HEK293 (cell line): Measurements from ENCODE around the gene PRPF31.

Source experiments
- CTCF ChIA-PET: fragments of 350-600 bp; formaldehyde crosslinking; extraction: SDS; loops from one replicate; lab custom pipeline; 2021; ENCODE audit warnings: antibody characterized with exemption; lab: Yijun Ruan, JAX
- POLR2A ChIA-PET: fragments of 300-600 bp; formaldehyde crosslinking; extraction: SDS; loops from one replicate; lab custom pipeline; 2020; ENCODE audit warnings: antibody characterized with exemption, inconsistent platforms; lab: Yijun Ruan, JAX
- H3K27ac ChIP-seq: fragments of 200-500 bp; sonication (Bioruptor generic); 2 replicates; pipeline ENCODE4 v1.5.1; 2014; ENCODE audit warnings: low read depth, low read length, control low read depth, inconsistent platforms; ENCODE audit errors: extremely low read depth
- H3K36me3 ChIP-seq, 2 experiments: fragments of 200-500 bp in 1 of 2; sonication (Bioruptor generic) in 1 of 2; 1 replicate in 1 of 2; 2 replicates in 1 of 2; pipeline ENCODE4 v1.5.1; 2014 to 2017; ENCODE audit warnings: inconsistent platforms in 2 of 2, low read length in 2 of 2; ENCODE audit not compliant: control insufficient read depth in 2 of 2, insufficient read depth in 1 of 2
- H3K4me1 ChIP-seq: fragments of 200-500 bp; sonication (Bioruptor generic); 2 replicates; pipeline ENCODE4 v1.5.1; 2014; ENCODE audit warnings: mild to moderate bottlenecking, low read length, inconsistent platforms; ENCODE audit not compliant: control insufficient read depth, insufficient read depth
- H3K4me3 ChIP-seq: 2 replicates; pipeline ENCODE4 v1.5.1; 2011; ENCODE audit warnings: low read depth, mild to moderate bottlenecking, control low read depth, low read length, moderate library complexity
- H3K9me3 ChIP-seq: fragments of 200-500 bp; sonication (Bioruptor generic); 2 replicates; pipeline ENCODE4 v1.5.1; 2014; ENCODE audit warnings: low read depth, low read length, inconsistent platforms; ENCODE audit not compliant: control insufficient read depth, insufficient read depth
- GLI4 ChIP-seq: fragments of 450-650 bp; formaldehyde crosslinking; IDR thresholded peaks from 2 replicates; pipeline ENCODE4 v1.5.1; 2016; ENCODE audit warnings: missing biosample characterization, missing genetic modification characterization
- GLIS2 ChIP-seq: fragments of 450-650 bp; formaldehyde crosslinking; IDR thresholded peaks from 2 replicates; pipeline ENCODE4 v1.5.1; 2016; ENCODE audit warnings: missing biosample characterization, missing genetic modification characterization
- PRDM4 ChIP-seq: fragments of 450-650 bp; formaldehyde crosslinking; IDR thresholded peaks from 2 replicates; pipeline ENCODE4 v1.5.1; 2017; ENCODE audit warnings: missing biosample characterization, missing genetic modification characterization
- SALL2 ChIP-seq: fragments of 450-650 bp; formaldehyde crosslinking; IDR thresholded peaks from 2 replicates; pipeline ENCODE4 v1.5.0; 2017; ENCODE audit warnings: missing biosample characterization, mild to moderate bottlenecking, missing genetic modification characterization, borderline replicate concordance
- SETDB1 ChIP-seq: IDR thresholded peaks from one replicate; pipeline ENCODE4 v1.6.1; 2017; ENCODE audit warnings: mild to moderate bottlenecking, low read length, moderate library complexity, mixed read lengths; ENCODE audit not compliant: insufficient read length
- SP2 ChIP-seq: fragments of 450-650 bp; formaldehyde crosslinking; IDR thresholded peaks from 2 replicates; pipeline ENCODE4 v1.5.1; 2016; ENCODE audit warnings: missing biosample characterization, missing genetic modification characterization
- TRIM28 ChIP-seq: IDR thresholded peaks from 2 replicates; pipeline ENCODE4 v1.6.1; 2011; ENCODE audit warnings: low read length, control low read depth, borderline replicate concordance
- ZBTB11 ChIP-seq: fragments of 450-650 bp; formaldehyde crosslinking; conservative IDR thresholded peaks from 2 replicates; pipeline ENCODE4 v1.5.1; 2016; ENCODE audit warnings: low read depth, missing biosample characterization, missing genetic modification characterization
- ZBTB7A ChIP-seq: fragments of 450-650 bp; formaldehyde crosslinking; IDR thresholded peaks from 2 replicates; pipeline ENCODE4 v1.5.1; 2016; ENCODE audit warnings: low read depth, missing biosample characterization, missing genetic modification characterization
- ZBTB8A ChIP-seq: fragments of 450-650 bp; formaldehyde crosslinking; IDR thresholded peaks from 2 replicates; pipeline ENCODE4 v1.5.1; 2016; ENCODE audit warnings: missing biosample characterization, missing genetic modification characterization
- ZNF10 ChIP-seq: fragments of 450-650 bp; formaldehyde crosslinking; IDR thresholded peaks from 2 replicates; pipeline ENCODE4 v1.5.1; 2017; ENCODE audit warnings: missing biosample characterization, missing genetic modification characterization
- ZNF2 ChIP-seq: fragments of 450-650 bp; formaldehyde crosslinking; IDR thresholded peaks from 2 replicates; pipeline ENCODE4 v1.5.1; 2016; ENCODE audit warnings: missing biosample characterization, missing genetic modification characterization
- ZNF335 ChIP-seq: fragments of 450-650 bp; formaldehyde crosslinking; conservative IDR thresholded peaks from 2 replicates; pipeline ENCODE4 v1.5.1; 2016; ENCODE audit warnings: missing biosample characterization, missing genetic modification characterization
- ZNF510 ChIP-seq: fragments of 450-650 bp; formaldehyde crosslinking; IDR thresholded peaks from 2 replicates; pipeline ENCODE4 v1.5.1; 2018; ENCODE audit warnings: mild to moderate bottlenecking, missing genetic modification characterization, missing biosample characterization; ENCODE audit not compliant: insufficient replicate concordance
- ZNF529 ChIP-seq: fragments of 450-650 bp; formaldehyde crosslinking; IDR thresholded peaks from 2 replicates; pipeline ENCODE4 v1.5.1; 2017; ENCODE audit warnings: missing genetic modification characterization, missing biosample characterization; ENCODE audit not compliant: insufficient replicate concordance
- ZNF555 ChIP-seq: fragments of 450-650 bp; formaldehyde crosslinking; conservative IDR thresholded peaks from 2 replicates; pipeline ENCODE4 v1.5.1; 2017; ENCODE audit warnings: missing biosample characterization, mild to moderate bottlenecking, missing genetic modification characterization, inconsistent platforms
- ZNF560 ChIP-seq: fragments of 450-650 bp; formaldehyde crosslinking; IDR thresholded peaks from 2 replicates; pipeline ENCODE4 v1.5.1; 2017; ENCODE audit warnings: missing biosample characterization, missing genetic modification characterization, borderline replicate concordance
- ZNF639 ChIP-seq: fragments of 450-650 bp; formaldehyde crosslinking; IDR thresholded peaks from 2 replicates; pipeline ENCODE4 v1.5.1; 2016; ENCODE audit warnings: missing biosample characterization, missing genetic modification characterization
- ZSCAN5A ChIP-seq: fragments of 450-650 bp; formaldehyde crosslinking; IDR thresholded peaks from 2 replicates; pipeline ENCODE4 v1.5.1; 2016; ENCODE audit warnings: missing biosample characterization, missing genetic modification characterization

Gene PRPF31

GRCh38 chr19:54129617-54129996 is 14.1 kb downstream of the PRPF31 start:
- peaks cover 2% of the 10 kb centered on the region for H3K9me3 ChIP-seq
- ChIA-PET POLR2A (no interaction called here), CTCF (no interaction called here)
- peaks cover 17 to 67% of the 10 kb centered on the region in 2 experiments for H3K36me3 ChIP-seq
- no peaks in the 10 kb centered on the region for H3K4me1 ChIP-seq
- no peak overlapping the region for H3K27ac ChIP-seq
- TF ChIP-seq SETDB1 (no peak), GLI4 (tag by site-specific recombination) (no peak), GLIS2 (tag by site-specific recombination) (no peak), ZNF555 (tag by site-specific recombination) (no peak), ZNF639 (tag by site-specific recombination) (no peak), ZBTB11 (tag by site-specific recombination) (no peak), ZNF560 (no peak), ZNF335 (no peak), SP2 (no peak), ZBTB7A (tag by site-specific recombination) (no peak), ZNF529 (tag by site-specific recombination) (no peak), ZNF510 (no peak), ZNF10 (tag by site-specific recombination) (no peak), PRDM4 (tag by site-specific recombination) (no peak), ZBTB8A (tag by site-specific recombination) (no peak), ZNF2 (tag by site-specific recombination) (no peak), TRIM28 (no peak), ZSCAN5A (tag by site-specific recombination) (no peak), SALL2 (tag by site-specific recombination) (no peak)
- TF ChIP-seq, all 188 proteins: peak for 0
- no peak overlapping the region for H3K4me3 ChIP-seq
